GDM1 (cell line): ENCODE data around the gene RBCK1.
A peak's percentile ranks its signal among the peaks of the same experiment; 100 is the strongest.

Source experiments
- DNase-seq: peaks from one replicate; lab custom pipeline; 2025; lab: John Stamatoyannopoulos, UW

RBCK1 gene

GRCh38 chr20:418858-419365, 10.8 kb downstream of the RBCK1 start:
- no peak for DNase-seq

GRCh38 chr20:419556-420165, 11.6 kb downstream of the RBCK1 start:
- no peak for DNase-seq

- DNase-seq: no peak
Measured at GRCh38 chr20:420166-420620, 12.1 kb downstream of the RBCK1 start.

- peak; percentile 7 for DNase-seq
Measured at GRCh38 chr20:420721-421574, 12.8 kb downstream of the RBCK1 start.

- no peak for DNase-seq
Measured at GRCh38 chr20:421685-422250, 13.7 kb downstream of the RBCK1 start.

- no peak for DNase-seq
Measured at GRCh38 chr20:426566-426965, 18.5 kb downstream of the RBCK1 start.

- no peak for DNase-seq
Measured at GRCh38 chr20:427401-427800, 19.3 kb downstream of the RBCK1 start.

GRCh38 chr20:427849-428657, 20.0 kb downstream of the RBCK1 start:
- no peak for DNase-seq

GRCh38 chr20:428658-429200, 20.6 kb downstream of the RBCK1 start:
- no peak for DNase-seq

GRCh38 chr20:430091-430999, 22.2 kb downstream of the RBCK1 start:
- no peak for DNase-seq

- peak; percentile 30 for DNase-seq
Measured at GRCh38 chr20:431012-431904, 23.2 kb downstream of the RBCK1 start.

- DNase-seq: no peak
Measured at GRCh38 chr20:432208-432607, 24.1 kb downstream of the RBCK1 start.

- DNase-seq: no peak
Measured at GRCh38 chr20:432677-433299, 24.7 kb downstream of the RBCK1 start.

GRCh38 chr20:433300-433975, 25.3 kb downstream of the RBCK1 start:
- no peak for DNase-seq

- DNase-seq: no peak
Measured at GRCh38 chr20:434221-434620, 26.1 kb downstream of the RBCK1 start.

- no peak for DNase-seq
Measured at GRCh38 chr20:434661-435419, 26.7 kb downstream of the RBCK1 start.

GRCh38 chr20:435558-435957, 27.5 kb downstream of the RBCK1 start:
- DNase-seq: no peak

GRCh38 chr20:436476-436875, 28.4 kb downstream of the RBCK1 start:
- DNase-seq: no peak
